Stimulated activated CD8-positive, alpha-beta memory T cell treated with anti-CD3 and anti-CD28 coated beads, Interleukin-15, amount 100 ng/mL, for 48 hours (primary cell): ENCODE data around the gene WIZ.
"Not testable (repeated sequence)": the region's sequence is repeated elsewhere in the genome, so short reads cannot be mapped to it uniquely, and the experiment has no call there.

ENCODE experiments used
- DNase-seq, 2 donors: peaks; one replicate each; pipeline ENCODE4 v3.0.0-alpha.2; 2020; ENCODE audit warnings: low read depth in 2 of 2

Gene WIZ

DNA sequence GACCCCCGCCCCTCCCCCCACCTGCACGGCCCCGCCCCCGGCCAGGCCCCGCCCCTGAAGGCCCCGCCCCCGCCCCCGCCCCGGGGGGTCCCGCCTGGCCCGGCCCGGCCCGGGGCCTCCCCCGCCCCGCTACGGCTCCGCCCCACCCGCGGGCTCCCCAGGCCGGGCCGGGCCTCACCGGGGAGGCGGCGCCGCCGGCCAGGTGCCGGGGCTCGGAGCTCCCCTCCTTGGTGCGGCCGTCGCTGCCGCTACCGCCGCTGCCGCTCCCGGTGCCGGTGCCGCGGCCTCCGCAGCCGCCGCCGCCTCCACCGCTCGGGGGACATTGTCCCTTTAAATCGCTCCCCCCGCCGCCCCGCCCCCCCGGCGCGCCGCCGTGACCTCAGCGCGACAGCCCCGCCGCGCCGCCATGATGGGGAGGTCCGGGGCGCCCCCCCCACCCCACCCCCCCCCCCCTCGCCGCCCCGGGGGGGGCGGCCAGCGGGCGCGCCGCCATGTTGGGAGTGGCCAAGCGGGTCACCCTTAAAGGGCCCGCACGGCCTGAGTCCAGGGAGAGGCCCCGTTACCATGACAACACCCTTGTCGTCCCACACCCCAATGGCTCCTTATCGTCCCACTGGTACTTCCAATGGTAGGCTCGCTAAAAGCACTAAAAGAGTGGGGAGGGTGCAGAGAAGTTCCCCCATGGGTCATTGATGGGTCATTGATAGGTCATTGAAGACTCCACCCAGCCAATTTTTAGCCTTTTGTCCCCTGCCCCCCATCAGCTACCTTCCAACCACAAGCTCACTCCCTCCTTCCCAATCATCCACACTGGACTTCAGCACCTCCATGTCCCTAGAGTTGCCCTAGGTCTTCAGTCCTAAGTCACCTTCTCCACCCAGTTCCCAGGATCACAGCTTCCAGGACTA is at the start of gene WIZ:
WIZ (minus strand) TSS at position 337 of the 908 bp plus-strand sequence. CDS start 1,649 bp downstream, outside the sequence.
- peak; percentile 73 to 74 for DNase-seq

DNA sequence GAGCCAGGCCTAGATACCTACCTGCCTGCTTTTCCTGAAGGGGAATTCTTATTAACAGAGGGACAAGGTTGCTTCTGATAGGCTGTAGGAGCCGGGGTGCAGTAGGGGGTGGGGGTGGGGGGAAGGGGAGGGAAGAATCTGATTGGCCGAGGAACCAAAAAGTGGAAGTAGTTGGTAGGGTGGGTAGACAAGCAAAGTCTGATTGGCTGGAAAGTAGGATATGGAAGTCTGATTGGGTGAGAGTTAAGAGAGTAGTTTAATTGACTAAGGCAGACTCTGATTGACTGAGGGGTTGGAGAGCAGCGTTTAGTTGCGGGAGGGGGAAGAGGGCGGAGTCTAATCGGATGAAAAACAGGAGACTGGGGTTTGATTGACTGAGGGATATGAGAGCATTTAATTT is 49.2 kb upstream of the WIZ start:
- DNase-seq = no peak

DNA sequence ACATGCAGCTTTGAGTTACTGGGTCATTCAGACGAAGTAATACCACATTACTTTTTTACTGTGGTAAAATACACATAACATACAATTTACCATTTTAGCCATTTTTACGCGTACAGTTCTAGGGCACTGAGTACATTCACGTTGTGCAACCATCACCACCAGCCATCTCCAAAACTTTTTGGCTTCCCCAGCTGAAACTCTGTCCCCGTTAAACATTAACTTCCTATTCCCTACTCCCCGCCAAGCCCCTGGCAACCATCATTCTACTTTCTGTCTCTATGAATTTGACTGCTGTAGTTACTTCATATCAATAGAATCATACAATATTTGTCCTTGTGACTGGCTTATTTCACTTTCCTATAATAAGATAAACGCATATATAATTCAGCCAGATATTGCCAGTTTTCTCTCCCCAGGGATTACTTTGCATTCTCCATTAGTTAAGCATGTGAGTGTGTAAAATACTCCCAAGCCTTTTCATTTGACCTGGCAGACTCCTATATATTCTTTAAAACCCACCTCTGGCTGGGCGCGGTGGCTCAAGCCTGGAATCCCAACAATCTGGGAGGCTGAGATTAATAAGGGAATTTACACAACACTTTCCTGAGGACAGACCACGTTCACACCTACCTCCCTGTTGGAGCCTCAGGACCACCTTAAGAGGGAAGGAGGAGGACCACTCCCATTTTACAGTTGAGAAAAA is 48.6 kb upstream of the WIZ start:
- no peak for DNase-seq

- DNase-seq = no peak
Measured at GRCh38 chr19:15495151-15495550, 45.4 kb upstream of the WIZ start.

- DNase-seq = no peak
Measured at GRCh38 chr19:15488489-15489226, 38.9 kb upstream of the WIZ start.

DNA sequence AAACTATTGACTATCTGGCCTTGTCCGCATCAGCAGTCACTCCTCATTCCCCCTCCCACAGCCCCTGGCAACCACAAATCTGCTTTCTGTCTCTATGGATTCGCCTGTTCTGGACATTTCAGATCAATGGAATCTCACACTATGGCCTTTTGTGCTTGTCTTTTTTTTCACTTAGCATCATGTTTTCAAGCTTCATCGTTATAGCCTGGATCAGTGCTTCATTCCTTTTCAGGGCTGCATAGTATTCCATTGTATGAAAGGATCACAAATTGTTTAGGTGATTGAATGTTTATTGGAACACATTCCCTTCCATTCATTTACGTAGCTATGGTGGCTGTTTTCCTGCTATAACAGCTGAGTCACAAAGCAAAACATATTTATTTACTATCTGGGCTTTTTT is 37.3 kb upstream of the WIZ start:
- no peak for DNase-seq

GRCh38 chr19:15485768-15486167 is 36.0 kb upstream of the WIZ start:
- not testable (repeated sequence) for DNase-seq

- not testable (repeated sequence) for DNase-seq
Measured at GRCh38 chr19:15480996-15481395, 31.2 kb upstream of the WIZ start.

DNA sequence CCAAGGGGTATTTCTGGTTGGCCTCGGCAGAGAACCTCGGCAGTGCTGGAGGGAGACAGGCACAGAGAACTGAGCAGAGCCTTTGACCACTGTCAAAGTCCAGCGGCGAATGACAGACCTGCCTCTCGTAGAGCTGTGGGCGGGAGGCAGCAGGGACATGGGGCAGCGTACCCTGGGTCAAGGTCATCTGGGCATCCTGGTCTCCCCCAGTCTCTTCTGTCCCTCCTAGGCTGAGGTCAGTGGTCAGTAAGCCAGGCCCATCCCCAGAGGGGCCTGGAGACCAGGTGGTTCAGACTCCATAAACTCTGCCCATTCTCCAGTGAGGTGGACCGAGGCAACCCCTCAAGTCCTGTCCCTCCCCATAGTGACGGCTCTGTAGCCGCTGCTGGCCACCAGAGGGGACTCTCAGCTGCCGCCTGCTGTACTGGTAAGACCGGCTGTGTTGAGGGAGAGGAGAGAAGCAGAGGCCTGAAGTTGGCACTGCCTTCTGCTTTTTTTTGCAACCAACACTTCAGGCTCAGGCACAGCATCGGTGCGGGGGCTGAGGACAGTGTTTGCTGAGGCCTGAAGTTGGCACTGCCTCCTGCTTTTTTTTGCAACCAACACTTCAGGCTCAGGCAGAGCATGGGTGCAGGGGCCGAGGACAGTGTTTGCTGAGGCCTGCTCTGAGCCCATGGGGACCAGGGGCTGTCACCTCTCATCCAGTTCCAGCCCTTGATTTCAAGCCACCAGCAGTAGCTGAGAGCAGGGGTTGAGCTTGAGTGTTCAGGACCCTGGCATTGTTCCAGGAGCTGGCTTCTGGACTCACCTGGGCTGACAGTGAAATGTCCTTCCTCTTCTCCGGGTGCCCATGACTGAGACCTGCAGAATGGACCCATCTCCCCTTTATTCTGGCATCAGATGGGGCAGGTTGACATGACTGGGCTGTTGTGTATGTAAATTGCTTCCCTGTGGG is 29.9 kb upstream of the WIZ start, which contains the start of gene PGLYRP2:
PGLYRP2 (minus strand) TSS at position 111 of the 955 bp plus-strand sequence. CDS start 130 bp downstream, outside the sequence.
- DNase-seq = no peak

- DNase-seq = no peak
Measured at GRCh38 chr19:15476325-15476724, 26.6 kb upstream of the WIZ start.

DNA sequence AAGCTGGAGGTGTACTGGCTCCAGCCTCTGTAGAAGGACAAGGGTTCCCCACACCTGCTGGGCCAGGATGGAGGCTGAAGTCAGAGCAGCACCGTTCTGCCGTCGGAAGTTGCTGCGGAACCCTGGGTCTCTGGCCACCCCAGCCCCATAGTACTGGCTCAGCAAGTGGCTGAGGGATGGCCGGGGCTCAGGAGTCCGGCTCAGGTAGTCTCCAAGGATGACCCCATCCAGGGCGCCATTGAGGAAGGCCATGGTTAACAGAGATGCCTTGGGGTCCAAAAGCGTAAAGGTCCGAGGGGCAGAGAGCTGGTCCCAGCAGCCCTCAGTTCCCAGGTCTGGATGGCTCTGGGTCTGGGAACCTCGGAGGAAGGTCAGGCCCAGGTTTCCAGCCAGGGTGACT is 25.9 kb upstream of the WIZ start:
- no peak for DNase-seq

GRCh38 chr19:15475169-15475568 is 25.4 kb upstream of the WIZ start:
- no peak for DNase-seq

DNA sequence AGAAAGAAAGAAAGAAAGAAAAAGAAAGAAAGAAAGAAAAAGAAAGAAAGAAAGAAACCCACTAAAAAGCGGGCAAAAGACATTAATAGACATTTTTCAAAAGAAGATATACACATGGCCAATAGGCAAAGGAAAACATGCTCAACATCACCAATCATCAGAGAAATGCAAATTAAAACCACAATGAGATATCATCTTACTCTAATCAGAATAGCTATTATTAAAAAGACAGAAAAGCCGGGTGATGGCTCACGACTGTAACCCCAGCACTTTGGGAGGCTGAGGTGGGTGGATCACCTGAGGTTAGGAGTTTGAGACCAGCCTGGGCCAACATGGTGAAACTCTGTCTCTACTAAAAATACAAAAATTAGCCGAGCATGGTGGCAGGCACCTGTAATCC is 24.1 kb upstream of the WIZ start:
- not testable (repeated sequence) for DNase-seq

DNA sequence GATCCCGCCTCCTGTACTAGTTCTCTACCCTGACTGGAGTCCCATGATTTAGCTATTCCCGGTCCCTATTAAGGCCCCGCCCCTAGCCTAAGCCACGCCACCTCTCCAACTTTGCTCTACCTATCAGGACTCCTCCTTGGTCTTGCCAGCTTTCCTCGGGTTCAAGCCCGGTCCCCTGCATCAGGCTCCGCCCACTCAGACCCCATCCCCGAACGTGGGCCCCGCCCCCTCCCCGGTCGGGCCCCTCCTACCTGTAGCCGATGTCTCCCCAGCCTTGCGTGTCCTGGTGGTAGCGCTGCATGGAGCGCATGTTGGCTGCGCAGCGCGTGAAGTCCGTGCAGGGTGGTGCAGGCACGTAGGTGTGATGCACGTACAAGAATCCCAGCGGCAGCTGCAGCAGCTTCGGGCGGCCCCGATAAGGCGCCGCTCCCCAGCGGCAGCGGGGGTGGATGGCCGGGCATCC is 21.9 kb upstream of the WIZ start:
- no peak for DNase-seq

DNA sequence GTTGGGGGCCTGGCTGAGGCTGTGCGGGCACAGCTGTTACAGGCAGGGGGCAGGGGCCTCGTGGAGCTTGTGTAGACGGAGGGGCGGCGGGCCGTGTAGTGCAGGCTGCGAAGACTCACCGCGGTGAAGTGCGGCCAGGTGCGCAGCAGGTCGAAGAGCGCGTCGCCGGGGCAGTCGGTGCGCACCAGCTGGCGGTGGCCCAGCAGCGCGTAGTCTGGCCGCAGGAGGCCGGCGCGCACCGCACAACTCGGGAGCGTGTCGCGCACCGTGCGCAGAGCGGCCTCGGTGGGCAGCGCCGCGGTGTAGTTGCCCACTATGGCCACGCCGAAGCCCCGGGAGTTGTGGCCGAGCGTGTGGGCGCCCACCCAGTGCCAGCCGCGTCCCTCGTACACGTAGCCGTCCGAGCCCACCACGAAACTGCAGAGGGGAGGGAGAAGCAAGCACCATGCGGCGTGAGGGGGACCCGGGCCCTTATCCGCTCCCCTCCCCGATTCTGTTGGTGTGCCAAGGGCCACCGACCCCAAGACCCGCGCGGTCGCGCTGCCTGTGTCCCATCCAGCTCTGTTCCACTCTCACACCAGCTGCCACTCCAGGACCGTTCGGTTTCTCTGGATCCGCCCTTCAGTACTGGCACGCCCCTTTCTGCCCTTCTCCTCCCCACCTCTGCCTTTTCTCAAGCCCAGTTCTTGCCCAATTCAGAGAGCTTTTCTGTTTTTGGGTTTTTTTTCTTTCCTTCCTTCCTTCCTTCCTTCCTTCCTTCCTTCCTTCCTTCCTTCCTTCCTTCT is 19.9 kb upstream of the WIZ start:
- no peak for DNase-seq

GRCh38 chr19:15468675-15469512 is 19.1 kb upstream of the WIZ start:
- no peak for DNase-seq

DNA sequence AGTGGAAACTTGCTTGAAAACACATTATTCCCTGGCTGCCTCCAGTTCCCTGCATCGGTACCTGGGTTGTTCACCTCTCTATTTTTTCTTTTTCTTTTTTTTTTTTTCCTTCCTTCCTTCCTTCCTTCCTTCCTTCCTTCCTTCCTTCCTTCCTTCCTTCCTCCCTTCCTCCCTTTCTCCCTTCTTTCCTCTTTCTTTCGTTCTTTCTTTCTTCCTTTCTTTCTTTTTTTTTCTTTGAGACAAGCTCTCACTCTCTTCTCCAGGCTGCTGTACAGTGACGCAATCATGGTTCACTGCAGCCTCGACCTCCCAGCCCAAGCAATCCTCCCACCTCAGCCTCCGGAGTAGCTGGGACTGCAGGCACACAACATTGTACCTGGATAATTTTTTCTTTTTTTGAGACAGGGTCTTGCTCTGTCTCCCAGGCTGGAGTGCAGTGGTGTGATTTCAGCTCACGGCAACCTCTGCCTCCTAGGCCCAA is 18.0 kb upstream of the WIZ start:
- DNase-seq = no peak

DNA sequence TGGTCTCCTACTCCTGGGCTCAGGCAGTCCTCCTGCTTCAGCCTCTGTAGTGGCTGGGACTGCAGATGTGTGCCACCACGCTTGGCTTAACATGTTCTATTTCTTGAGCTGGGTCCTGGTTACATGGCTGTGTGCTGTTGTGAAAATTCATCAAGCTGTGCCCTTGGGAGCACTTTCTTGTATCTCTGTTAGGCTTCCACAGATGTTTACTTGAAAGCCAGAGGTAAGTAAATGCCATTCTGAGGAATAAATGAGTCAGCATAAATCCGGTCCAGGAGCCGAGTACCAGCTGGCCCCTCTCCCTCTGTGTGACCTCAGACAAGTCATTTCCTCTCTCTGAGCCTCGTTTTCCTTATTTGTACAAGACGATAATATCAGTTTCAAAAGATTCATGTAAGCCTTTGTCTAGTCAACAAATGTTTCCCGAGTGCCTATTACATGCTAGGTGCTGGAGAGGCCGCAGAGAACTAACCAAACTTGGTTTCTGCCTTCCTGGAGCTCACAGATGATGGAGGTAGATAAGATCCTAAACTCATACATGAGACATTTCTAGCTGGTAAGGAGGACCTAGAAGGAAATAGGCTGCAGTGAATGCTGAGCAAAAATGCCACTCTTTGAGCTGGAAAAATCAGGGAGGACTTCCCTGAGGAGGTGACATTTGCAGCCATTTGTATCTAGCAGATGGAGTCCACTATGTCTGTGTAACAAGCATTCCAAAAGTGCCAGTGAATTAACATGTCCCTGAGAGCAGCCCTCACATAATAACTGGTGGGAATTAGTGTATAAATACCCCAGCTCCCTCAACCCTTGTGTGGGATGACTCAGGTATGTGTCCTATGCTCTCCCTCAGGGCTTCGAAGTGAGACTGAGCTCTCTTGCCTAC is 17.3 kb upstream of the WIZ start:
- peak; percentile 48 to 57 for DNase-seq
